Keratinocyte (primary cell): ENCODE results near the gene PAX7. TPM values are rescaled to one million over a fixed set of nuclear protein-coding genes. Genes with fewer than 3 reads are reported as not detected.

Experiments used
- DNase-seq: peaks from one replicate; pipeline ENCODE4 v3.0.0-alpha.2; 2011; ENCODE audit warnings: low read depth, missing footprints, low spot score
- FAIRE-seq: peaks from 2 replicates; lab custom pipeline; 2011; peaks lifted over from hg19 to GRCh38; lab: Jason Lieb, UNC
- H2AFZ ChIP-seq: 2 replicates; pipeline ENCODE4 v1.6.0; 2012; ENCODE audit warnings: low read length, control low read depth, inconsistent platforms; ENCODE audit not compliant: control insufficient read depth
- H3K27ac ChIP-seq: 2 replicates; pipeline ENCODE4 v1.5.1; 2011; ENCODE audit warnings: low read length; ENCODE audit not compliant: control insufficient read depth, insufficient read depth
- H3K27me3 ChIP-seq: 3 replicates; pipeline ENCODE4 v1.6.0; 2011; ENCODE audit warnings: low read length; ENCODE audit not compliant: control insufficient read depth, insufficient read depth; ENCODE audit errors: extremely low read depth
- H3K36me3 ChIP-seq, 2 experiments: 2 replicates in 1 of 2; 3 replicates in 1 of 2; pipeline ENCODE4 v1.5.1; 2011; ENCODE audit warnings: low read length in 2 of 2, mild to moderate bottlenecking in 1 of 2; ENCODE audit not compliant: control insufficient read depth in 2 of 2, insufficient read depth in 2 of 2; ENCODE audit errors: extremely low read depth in 1 of 2
- H3K4me1 ChIP-seq: 3 replicates; pipeline ENCODE4 v1.5.1; 2011; ENCODE audit warnings: low read length; ENCODE audit not compliant: control insufficient read depth, insufficient read depth; ENCODE audit errors: extremely low read depth
- H3K4me2 ChIP-seq: 3 replicates; pipeline ENCODE4 v1.6.0; 2011; ENCODE audit warnings: low read depth, low read length; ENCODE audit not compliant: control insufficient read depth, insufficient read depth; ENCODE audit errors: extremely low read depth
- H3K4me3 ChIP-seq, 3 experiments: fragments of 200-600 bp in 1 of 3; sonication (generic) in 1 of 3; 2 replicates in 2 of 3; 3 replicates in 1 of 3; pipeline ENCODE4 v1.5.1; 2011 to 2016; ENCODE audit warnings: low read length in 3 of 3, mild to moderate bottlenecking in 3 of 3, control low read depth in 2 of 3, inconsistent platforms in 1 of 3, low read depth in 1 of 3, mixed read lengths in 1 of 3, mixed run types in 1 of 3, moderate library complexity in 1 of 3; ENCODE audit not compliant: control insufficient read depth in 2 of 3, insufficient read depth in 2 of 3; ENCODE audit errors: extremely low read depth in 1 of 3
- H3K79me2 ChIP-seq: 2 replicates; pipeline ENCODE4 v1.6.0; 2012; ENCODE audit warnings: low read length; ENCODE audit not compliant: control insufficient read depth, insufficient read depth
- H3K9ac ChIP-seq: 3 replicates; pipeline ENCODE4 v1.6.0; 2011; ENCODE audit warnings: low read length; ENCODE audit not compliant: control insufficient read depth, insufficient read depth; ENCODE audit errors: extremely low read depth
- H3K9me1 ChIP-seq: 3 replicates; pipeline ENCODE4 v1.6.0; 2011; ENCODE audit warnings: low read length; ENCODE audit not compliant: control insufficient read depth, insufficient read depth; ENCODE audit errors: extremely low read depth
- H3K9me3 ChIP-seq: 2 replicates; pipeline ENCODE4 v1.5.1; 2012; ENCODE audit warnings: low read depth, low read length; ENCODE audit not compliant: control insufficient read depth
- H4K20me1 ChIP-seq: 3 replicates; pipeline ENCODE4 v1.6.0; 2011; ENCODE audit warnings: low read length; ENCODE audit not compliant: control insufficient read depth, insufficient read depth; ENCODE audit errors: extremely low read depth
- CTCF ChIP-seq, 3 experiments: IDR thresholded peaks in 1 of 3; conservative IDR thresholded peaks in 1 of 3; optimal IDR thresholded peaks in 1 of 3; 2 replicates in 2 of 3; 3 replicates in 1 of 3; pipeline versions ENCODE3 to v1.5.1; 2011; ENCODE audit warnings: low read length in 3 of 3, mild to moderate bottlenecking in 3 of 3, moderate library complexity in 2 of 3, control low read depth in 1 of 3, inconsistent platforms in 1 of 3; ENCODE audit not compliant: insufficient read depth in 2 of 3; ENCODE audit errors: extremely low read depth in 1 of 3
- EZH2 ChIP-seq: IDR thresholded peaks from one replicate; pipeline ENCODE4 v1.6.1; 2012; ENCODE audit warnings: inconsistent platforms, mild to moderate bottlenecking, low read length, moderate library complexity
- dilution Hi-C: fragments of 300-500 bp; cut with MboI; formaldehyde crosslinking; loops from one replicate; pipeline ENCODE4 v1.7.0; 2020; ENCODE audit warnings: low sequenced_read_pairs; ENCODE audit not compliant: extremely low pct_ligation_motif_present
- polyA plus RNA-seq, 5 experiments: library from polyadenylated mRNA; depleted of rRNA in 3 of 5; stranded (reverse) in 3 of 5; stranded (forward) in 1 of 5; unstranded in 1 of 5; fragments of >200 nt; gene quantifications; 1 replicate in 1 of 5; 2 replicates in 3 of 5; 3 replicates in 1 of 5; pipeline versions ENCODE4 v1.2.1 to v1.2.3, GENCODE V29; 2011 to 2012; ENCODE audit warnings: missing spikeins in 2 of 5, low read depth in 1 of 5, low replicate concordance in 1 of 5

Gene PAX7
- polyA plus RNA-seq, 1 donor (not counting 4 experiments of a cell fraction or from before 2014, with no cell fraction given): not detected

- H3K4me3 ChIP-seq: no peak overlapping the region
- peaks cover 21% of the 10 kb centered on the region for H3K27me3 ChIP-seq
- H3K9ac ChIP-seq: no peak overlapping the region
- no peak overlapping the region for H3K27ac ChIP-seq
- no peaks in the 10 kb centered on the region for H3K4me1 ChIP-seq
- dilution Hi-C loops: no loop called here
- H3K4me2 ChIP-seq: no peak overlapping the region
- FAIRE-seq: peak; percentile 58
- DNase-seq: peak; percentile 23
- TF ChIP-seq EZH2 (no peak), CTCF (optimal IDR thresholded peaks at IDR 0.05 in 1 of 3, IDR thresholded peaks at IDR 0.05 in 1 of 3, conservative IDR thresholded peaks at IDR 0.05 in 1 of 3; ENCODE audit: extremely low read depth in 1 of 3, insufficient read depth in 2 of 3, low read length in 3 of 3) (peak; percentile 74 to 85 (median 82))
- no peaks in the 10 kb centered on the region for H3K79me2 ChIP-seq
- no peaks in the 10 kb centered on the region for H4K20me1 ChIP-seq
- H2AFZ ChIP-seq: no peak overlapping the region
- H3K36me3 ChIP-seq: no peaks in the 10 kb centered on the region
- H3K9me3 ChIP-seq: no peaks in the 10 kb centered on the region
- H3K9me1 ChIP-seq: no peaks in the 10 kb centered on the region
Measured at GRCh38 chr1:18681423-18681835, 50.8 kb downstream of the PAX7 start.

- no peak overlapping the region for H3K4me3 ChIP-seq
- no peaks in the 10 kb centered on the region for H3K79me2 ChIP-seq
- DNase-seq (no peak), FAIRE-seq (no peak)
- TF ChIP-seq CTCF (optimal IDR thresholded peaks at IDR 0.05 in 1 of 3, IDR thresholded peaks at IDR 0.05 in 1 of 3, conservative IDR thresholded peaks at IDR 0.05 in 1 of 3; ENCODE audit: extremely low read depth in 1 of 3, insufficient read depth in 2 of 3, low read length in 3 of 3): no peak
- no peak for TF ChIP-seq EZH2
- dilution Hi-C loops: no loop called here
- no peaks in the 10 kb centered on the region for H3K9me3 ChIP-seq
- no peak overlapping the region for H3K4me2 ChIP-seq
- peaks cover 17% of the 10 kb centered on the region for H3K27me3 ChIP-seq
- H3K9me1 ChIP-seq: no peaks in the 10 kb centered on the region
- no peaks in the 10 kb centered on the region for H4K20me1 ChIP-seq
- no peak overlapping the region for H2AFZ ChIP-seq
- H3K9ac ChIP-seq: no peak overlapping the region
- no peak overlapping the region for H3K27ac ChIP-seq
- H3K4me1 ChIP-seq: no peaks in the 10 kb centered on the region
- no peaks in the 10 kb centered on the region for H3K36me3 ChIP-seq
Measured at GRCh38 chr1:18682375-18682774, 51.7 kb downstream of the PAX7 start.
